Renal cortical epithelial cell (primary cell): ENCODE results near the gene ME2. TPM values are rescaled to one million over a fixed set of nuclear protein-coding genes. Genes with fewer than 3 reads are reported as not detected.
"Not testable (repeated sequence)": the region's sequence is repeated elsewhere in the genome, so short reads cannot be mapped to it uniquely, and the experiment has no call there.

ENCODE experiments used
- DNase-seq: peaks from one replicate; pipeline ENCODE4 v3.0.0-alpha.2; 2011; ENCODE audit warnings: low read depth
- total RNA-seq: library from RNA; depleted of rRNA; stranded (reverse); fragments of >200 nt; gene quantifications from 2 replicates; pipeline ENCODE4 v1.2.3, GENCODE V29; 2014

Gene ME2
- total RNA-seq, 1 donor from 2014 or later, result 72.3 TPM

- no peak for DNase-seq
Measured at GRCh38 chr18:50924372-50924771, 45.5 kb downstream of the ME2 start.

- DNase-seq, result no peak
Measured at GRCh38 chr18:50926521-50926920, 47.6 kb downstream of the ME2 start.

DNA sequence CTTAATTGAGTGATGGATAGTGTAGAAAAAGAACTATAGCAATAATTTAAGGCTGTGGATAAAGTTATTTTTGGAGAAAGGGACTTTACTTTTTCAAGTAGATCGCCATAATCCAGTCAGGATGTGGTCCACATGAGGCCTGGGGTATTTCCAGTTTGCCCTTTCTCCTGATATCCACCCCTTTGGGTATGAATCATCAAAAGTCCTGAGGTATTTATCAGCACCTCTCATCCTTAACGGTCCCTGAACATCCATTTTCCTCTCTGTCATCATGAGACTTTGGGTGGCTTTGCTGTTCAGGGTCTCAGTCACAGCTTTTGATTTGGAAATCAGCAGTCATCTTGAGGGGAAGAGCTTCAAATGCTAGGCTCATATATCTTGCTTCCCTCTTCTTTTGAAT, 49.6 kb downstream of the ME2 start:
- DNase-seq, result peak; percentile 27

- DNase-seq, result no peak
Measured at GRCh38 chr18:50933684-50934083, 54.8 kb downstream of the ME2 start.

DNA sequence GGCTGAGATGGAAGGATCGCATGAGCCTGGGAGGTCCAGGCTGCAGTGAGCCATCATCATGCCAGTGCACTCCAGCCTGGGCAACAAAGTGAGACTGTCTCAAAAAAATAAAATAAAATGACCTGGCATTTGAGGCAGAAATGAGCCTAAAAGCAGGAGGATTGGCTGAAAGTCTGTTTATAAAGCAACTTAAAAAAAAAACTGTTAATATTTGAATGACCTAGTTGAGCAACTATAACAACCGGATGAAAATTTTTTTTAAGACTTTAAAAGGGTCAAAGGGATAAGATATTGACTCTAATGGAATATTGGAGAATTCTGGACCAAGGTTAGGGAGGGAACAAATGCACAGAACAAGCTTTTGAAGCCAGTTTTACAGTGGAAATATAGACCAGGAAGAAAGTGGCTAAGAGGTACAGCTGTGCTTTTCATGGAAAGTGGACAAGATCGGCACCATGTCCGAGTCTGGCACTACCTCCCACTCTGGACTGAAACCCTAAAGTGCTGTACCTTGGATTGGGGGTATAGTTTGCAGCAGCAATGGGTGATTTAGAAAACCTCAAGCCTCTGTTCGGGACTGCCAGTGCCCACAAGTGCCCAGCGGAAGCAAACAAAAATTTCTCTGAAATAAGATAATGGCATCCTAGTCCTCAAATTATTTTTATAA, 55.8 kb downstream of the ME2 start:
- DNase-seq, result no peak

DNA sequence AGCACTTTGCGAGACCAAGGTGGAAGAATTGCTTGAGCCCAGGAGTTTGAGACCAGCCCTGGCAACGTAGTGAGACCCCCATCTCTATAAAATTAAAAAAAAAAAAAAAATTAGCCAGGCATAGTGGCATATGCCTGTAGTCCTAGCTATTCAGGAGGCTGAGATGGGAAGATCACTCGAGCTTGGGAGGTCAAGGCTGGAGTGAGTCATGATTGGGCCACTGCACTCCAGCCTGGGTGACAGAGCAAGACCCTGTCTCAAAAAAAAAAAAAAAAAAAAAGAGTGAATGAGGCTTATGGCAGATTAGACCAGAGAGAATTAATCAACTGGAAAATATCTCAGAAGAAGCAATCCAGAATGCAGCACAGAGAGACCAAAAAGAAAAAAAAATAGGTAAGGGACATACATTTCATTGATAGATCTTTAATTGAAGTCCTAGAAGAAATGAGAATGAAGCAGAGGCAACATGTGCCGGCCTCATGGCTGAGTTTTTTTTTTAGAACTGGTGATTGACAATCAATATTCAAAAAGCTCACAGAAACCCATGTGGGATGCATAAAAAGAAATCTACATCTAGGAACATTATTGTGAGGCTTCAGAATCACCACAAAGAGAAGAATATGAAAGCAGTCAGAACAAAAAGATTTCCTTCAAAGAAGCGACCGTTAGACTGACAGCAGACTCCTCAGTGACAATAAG, 56.7 kb downstream of the ME2 start:
- no peak for DNase-seq

DNA sequence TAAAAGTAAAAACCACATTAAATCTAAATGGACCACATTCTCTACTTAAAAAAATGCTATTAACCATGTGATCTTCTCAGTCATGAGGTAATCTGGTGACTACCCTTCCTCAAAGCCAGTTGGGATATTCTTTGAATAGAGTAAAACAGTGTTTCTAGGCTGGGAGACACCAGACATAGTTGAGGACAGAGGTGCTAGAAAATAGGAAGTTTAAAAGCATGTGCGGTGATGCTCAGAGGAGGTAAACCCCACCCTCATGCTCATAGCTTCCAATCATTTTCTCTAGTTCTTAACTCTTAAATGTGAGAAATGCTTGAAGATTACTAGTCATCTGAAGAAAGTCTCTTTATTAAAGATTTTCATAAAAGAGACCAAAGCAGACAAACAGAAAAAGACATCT, 58.3 kb downstream of the ME2 start:
- no peak for DNase-seq

DNA sequence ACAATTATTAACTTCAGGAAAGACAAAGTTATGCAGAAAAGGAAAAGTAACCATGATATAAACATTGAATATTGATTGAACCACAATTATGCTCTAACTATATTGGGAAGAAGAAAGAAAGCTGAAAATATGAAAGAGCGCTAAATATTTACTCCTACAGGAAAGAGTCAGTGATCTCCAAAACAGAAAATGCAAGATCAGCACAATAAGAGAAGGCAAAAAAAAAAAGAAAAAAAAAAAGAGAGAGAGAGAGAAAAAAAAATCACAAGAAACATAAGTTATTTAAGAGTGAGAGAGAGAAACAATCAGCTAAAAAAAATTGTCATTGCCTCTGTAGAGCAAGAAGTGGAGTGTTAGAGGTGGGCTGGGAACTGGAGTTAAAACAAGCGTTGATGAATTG, 60.0 kb downstream of the ME2 start:
- no peak for DNase-seq

DNA sequence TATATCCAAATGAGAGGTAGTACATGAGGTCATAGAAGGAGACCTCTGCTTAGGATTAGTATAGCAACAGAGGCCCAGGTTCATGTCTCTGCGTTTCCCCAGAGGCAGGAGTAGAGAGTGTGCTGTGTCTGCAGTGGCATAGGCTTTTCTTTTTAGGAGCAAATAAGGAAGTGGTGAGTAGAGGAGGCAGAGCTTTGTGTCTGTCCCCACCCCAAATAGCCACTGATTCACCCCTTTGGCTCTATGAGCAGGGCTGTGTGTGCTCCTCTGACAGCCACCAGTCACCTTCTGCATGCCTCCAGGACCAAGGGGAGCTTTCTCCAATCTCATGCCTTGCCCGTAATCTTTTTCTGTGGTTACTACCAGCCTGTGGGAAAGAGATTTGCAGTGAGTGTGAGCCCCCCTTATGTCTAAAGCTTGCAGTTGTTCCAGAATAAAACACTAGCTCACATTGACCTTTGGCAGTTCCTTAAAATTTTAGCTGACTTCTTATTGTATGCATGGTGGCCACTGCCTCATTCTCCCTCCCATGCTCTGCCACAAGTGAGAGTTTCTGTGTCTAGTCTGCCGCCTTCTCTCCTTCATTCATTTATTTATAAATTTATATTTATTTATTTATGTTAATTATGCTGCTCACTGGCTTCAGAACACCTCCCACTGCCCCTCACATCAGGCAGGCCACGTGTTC, 65.5 kb downstream of the ME2 start:
- DNase-seq, result no peak

DNA sequence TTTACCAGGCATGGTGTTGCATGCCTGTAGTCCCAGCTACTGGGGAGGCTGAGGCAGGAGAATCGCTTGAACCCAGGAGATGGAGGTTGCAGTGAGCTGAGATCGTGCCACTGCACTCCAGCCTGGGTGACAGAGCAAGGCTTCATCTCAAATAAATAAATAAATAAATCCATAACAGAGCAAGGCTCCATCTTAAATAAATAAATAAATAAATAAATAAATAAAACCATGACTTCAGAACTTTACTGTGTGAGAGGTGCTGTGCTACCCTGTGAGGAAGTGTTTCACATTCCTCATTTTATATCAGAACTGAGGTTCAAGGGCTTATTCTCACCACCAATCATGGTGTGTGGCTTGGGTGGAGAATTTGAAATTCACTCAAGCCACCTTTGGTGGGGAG, 67.0 kb downstream of the ME2 start:
- not testable (repeated sequence) for DNase-seq

- DNase-seq, result peak; percentile 25
Measured at GRCh38 chr18:50947899-50948298, 69.0 kb downstream of the ME2 start.

GRCh38 chr18:50949185-50949584, 70.3 kb downstream of the ME2 start:
- no peak for DNase-seq

GRCh38 chr18:50950626-50951025, 71.7 kb downstream of the ME2 start:
- no peak for DNase-seq

DNA sequence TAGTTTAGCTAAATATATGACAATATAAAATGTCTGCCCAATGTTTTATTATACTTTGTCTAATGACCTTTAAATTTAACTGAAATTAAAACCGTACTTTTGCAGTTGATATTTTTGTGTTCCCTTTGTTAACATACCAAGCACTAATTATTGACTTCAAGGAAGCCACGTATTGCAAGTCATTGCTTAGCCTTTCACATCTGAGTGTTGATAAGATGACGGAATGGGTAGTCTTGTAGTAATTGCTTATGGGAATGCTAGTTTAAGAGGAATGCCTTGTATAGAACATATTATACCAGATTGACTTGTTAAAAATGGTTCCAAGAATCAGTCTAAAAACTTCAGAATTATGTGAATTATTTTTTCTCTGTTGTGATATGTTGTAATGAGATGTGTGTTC, 74.9 kb downstream of the ME2 start:
- DNase-seq, result no peak

- no peak for DNase-seq
Measured at GRCh38 chr18:50955253-50955652, 76.3 kb downstream of the ME2 start.

DNA sequence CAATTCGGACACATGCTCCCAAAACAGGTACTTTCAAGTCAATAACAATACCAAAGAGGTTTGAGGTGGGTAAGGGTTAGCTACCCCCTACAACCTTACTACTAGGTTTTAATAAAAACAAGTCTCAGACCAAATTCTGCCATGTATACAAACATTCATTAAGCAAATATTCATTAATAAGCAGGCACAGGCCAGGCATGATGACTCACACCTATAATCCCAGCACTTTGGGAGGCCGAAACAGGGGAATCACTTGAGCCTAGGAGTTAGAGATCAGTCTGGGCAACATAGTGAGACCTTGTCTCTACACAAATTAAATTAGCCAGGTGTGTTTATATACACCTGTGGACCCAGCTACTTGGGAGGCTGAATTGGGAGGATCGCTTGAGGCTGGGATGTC, 77.2 kb downstream of the ME2 start:
- peak; percentile 11 for DNase-seq

GRCh38 chr18:50961974-50962373, 83.1 kb downstream of the ME2 start:
- DNase-seq, result no peak

DNA sequence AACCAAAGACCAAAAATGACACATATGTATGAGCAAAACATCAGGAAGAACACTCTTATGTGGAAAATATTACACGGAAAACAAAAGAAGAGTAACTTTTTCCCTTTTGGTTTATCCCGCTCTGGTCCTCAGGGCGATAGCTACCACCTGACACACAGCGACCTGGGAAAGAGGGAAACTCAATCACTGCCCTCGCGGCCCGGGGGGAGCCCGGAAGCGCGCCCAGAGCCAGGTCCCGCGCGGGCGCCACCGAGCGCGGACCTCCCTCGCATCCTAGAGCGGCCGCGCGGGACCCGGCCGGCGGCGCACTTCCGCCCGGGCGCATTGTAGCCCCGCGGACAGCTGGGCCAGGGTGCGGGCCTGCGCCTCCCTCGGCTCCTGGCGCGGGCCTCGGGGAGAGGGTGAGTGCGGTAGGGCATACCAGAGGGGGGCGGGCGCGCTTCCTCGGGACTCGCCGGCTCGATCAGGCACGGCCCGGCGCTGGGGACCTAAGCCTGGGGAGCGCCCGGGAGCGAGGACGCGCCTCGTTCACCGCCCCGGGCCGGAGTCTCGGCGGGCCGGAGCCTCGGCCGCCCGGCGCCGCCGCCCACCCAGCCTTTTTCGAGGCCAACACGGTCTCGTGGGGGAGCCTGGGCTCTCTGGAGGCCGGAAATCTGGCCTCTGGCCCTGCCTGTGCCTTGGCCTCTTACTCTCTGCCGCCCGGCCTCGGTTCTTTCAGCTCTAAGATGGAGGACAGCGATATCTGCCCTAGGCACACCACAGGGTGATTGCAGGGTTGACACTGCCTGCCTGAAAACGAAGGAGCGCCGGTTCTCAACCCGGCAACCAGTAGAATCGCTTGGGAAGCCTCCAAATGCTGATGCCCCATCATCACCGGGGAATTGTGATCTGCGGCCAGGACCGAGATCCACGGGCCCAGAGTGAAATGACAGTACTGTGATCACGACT, 89.1 kb downstream of the ME2 start, which contains the start of gene ELAC1:
TSS of gene ELAC1 (plus strand) at position 327 of the 948 bp plus-strand sequence. CDS start 6,365 bp downstream, outside the sequence.
- peak; percentile 38 for DNase-seq

- no peak for DNase-seq
Measured at GRCh38 chr18:50969448-50969847, 90.5 kb downstream of the ME2 start.

DNA sequence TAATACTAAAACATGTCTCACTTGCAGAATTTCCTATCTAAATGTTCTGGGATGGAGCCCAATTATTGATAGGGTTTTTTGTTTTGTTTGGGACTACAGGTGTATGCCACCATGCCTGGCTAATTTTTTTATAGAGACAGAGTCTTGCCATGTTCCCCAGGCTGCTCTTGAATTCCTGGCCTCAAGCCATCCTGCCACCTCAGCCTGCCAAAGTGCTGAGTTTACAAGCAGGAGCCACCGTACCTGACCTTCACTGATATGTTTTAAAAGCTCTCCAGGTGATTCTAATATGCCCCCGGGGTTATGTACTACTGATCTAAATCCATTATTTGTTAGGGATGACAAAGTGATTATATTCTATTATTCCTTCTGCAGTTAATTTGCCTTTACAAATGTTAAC, 91.1 kb downstream of the ME2 start:
- peak; percentile 44 for DNase-seq

GRCh38 chr18:50972404-50972803, 93.5 kb downstream of the ME2 start:
- DNase-seq, result peak; percentile 12
